Coronary artery (tissue), 2 donors: ENCODE measurements around the gene TWF2.

Experiments used
- DNase-seq: peaks from one replicate; pipeline ENCODE4 v3.0.0-alpha.2; 2017; ENCODE audit warnings: low spot score
- H3K27ac ChIP-seq, 2 donors: fragments of 200-600 bp; sonication (generic); one replicate each; pipeline ENCODE4 v1.5.1; 2016 to 2019
- H3K4me3 ChIP-seq: fragments of 200-600 bp; sonication (generic); 2 replicates; pipeline ENCODE4 v1.5.1; 2016; ENCODE audit warnings: mild to moderate bottlenecking, moderate library complexity
- TF ChIP-seq, protein P1 (sequence below): fragments of 200-600 bp; sonication (generic); IDR thresholded peaks from one replicate; pipeline ENCODE4 v1.5.1; 2019; ENCODE audit warnings: antibody characterized with exemption

TWF2 gene

DNA sequence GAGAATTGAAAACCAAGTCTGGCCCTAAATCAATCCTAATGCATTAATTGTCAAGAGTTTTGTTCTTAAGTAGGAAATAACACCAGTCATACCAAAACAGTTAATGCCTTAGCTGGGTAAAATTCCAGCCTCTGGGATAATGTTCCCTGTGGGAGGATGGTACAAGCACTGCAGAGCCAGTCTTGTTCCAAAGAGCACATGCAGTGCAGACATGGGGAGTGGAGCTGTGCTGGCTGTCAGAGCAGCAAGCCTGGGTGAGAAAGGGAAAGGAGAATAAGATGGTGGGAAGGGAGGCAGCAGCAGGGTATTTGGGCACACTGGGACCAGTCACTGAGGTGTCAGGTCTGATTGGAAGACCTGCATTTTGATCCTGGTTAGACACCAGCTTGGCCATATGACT lies 28.9 kb downstream of the TWF2 start:
- H3K27ac ChIP-seq, result no peak overlapping the region
- TF ChIP-seq, protein P1, sequence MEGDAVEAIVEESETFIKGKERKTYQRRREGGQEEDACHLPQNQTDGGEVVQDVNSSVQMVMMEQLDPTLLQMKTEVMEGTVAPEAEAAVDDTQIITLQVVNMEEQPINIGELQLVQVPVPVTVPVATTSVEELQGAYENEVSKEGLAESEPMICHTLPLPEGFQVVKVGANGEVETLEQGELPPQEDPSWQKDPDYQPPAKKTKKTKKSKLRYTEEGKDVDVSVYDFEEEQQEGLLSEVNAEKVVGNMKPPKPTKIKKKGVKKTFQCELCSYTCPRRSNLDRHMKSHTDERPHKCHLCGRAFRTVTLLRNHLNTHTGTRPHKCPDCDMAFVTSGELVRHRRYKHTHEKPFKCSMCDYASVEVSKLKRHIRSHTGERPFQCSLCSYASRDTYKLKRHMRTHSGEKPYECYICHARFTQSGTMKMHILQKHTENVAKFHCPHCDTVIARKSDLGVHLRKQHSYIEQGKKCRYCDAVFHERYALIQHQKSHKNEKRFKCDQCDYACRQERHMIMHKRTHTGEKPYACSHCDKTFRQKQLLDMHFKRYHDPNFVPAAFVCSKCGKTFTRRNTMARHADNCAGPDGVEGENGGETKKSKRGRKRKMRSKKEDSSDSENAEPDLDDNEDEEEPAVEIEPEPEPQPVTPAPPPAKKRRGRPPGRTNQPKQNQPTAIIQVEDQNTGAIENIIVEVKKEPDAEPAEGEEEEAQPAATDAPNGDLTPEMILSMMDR, result no peak
- DNase-seq, result no peak
- no peak overlapping the region for H3K4me3 ChIP-seq

DNA sequence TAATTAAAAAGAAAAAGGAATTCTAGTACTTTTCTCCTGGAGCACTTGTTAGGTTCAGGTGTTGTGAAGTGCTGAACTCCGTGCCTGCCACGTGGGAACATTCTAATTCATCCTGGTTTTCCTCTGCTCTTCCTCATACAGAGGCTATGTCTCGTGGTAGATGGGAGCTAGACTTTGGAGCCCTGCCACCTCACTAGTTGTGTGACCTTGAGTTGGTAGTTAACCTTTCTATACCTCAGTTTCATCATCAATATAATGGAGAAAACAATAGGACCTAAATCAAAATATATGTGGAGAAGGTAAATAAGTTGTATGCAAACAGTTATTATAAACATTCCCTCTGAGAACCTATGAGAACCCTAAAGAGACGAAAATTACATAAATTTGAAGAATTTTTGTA lies 30.4 kb downstream of the TWF2 start:
- Histone ChIP-seq H3K27ac (no peak overlapping the region), H3K4me3 (no peak overlapping the region)
- DNase-seq, result no peak
- TF ChIP-seq, protein P1, result no peak

DNA sequence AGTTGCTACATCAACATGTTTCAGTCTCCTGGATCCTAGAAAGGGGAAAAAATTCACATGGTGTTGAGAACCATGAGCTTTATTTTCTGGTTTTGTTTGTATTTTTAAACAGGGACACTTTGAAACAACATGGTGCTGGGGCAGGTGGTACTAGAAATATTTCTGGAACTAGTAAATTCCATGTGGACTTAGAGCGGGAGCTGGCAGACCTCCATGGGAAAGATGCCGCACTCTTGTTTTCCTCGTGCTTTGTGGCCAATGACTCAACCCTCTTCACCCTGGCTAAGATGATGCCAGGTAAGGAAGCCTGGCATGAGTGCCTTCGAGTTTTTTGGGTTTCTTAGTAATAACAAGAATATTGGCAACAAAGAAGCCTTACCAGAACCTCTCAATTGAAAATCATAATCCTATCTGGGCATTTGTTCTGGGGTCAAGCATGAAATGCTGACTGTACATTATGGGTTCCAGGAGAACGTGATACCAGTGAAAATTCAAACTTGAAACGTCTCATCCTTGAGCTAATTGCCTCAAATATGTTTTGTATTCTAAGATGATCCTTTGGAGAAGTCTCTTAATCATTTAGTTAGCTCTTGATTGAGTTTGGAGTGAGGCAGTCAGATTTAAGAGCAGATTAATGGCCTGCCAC lies 33.1 kb downstream of the TWF2 start:
- no peak for DNase-seq
- Histone ChIP-seq H3K27ac (no peak overlapping the region), H3K4me3 (no peak overlapping the region)
- TF ChIP-seq, protein P1, result no peak

DNA sequence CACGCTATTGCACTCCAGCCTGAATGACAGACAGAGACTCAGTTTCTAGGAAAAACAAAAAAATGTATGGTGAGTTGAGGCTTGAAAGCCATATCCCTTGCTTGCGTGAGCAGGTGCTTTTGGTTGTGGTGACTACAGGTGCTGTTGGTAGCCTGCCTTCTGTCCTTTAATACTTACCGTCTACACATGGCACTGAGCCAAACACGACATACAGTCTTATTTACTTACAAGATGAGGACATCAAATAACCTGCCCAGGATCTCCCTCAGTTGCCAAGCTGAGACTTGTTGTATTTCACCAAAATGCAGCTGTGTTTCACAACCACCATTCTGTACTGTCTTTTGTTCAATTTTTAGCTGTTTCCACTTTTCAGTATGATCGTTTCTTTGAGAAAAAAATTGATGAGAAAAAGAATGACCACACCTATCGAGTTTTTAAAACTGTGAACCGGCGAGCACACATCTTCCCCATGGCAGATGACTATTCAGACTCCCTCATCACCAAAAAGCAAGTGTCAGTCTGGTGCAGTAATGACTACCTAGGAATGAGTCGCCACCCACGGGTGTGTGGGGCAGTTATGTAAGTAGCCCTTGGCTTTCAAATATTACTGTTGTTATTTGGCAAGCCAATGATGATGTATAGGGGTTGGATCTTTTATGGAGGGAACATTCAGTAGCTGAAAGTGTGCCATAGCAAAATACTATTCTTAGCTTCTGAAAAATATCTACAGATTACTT lies 34.5 kb downstream of the TWF2 start:
- H3K27ac ChIP-seq, result no peak overlapping the region
- TF ChIP-seq, protein P1, result no peak
- H3K4me3 ChIP-seq, result no peak overlapping the region
- no peak for DNase-seq

DNA sequence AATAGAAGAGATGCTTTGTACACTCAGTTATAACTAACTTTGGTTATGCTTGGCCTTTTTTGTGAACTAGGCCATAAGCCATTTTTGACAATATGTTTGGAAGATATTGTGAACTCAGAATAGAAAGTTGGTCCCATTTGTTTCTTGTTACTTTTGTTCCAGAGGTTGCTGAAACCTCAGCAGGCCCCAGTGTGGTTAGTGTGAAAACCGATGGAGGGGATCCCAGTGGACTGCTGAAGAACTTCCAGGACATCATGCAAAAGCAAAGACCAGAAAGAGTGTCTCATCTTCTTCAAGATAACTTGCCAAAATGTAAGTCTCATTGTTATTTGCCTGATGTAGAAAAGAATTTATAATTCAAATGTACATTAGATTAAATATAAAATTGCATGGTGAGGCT lies 35.3 kb downstream of the TWF2 start:
- Histone ChIP-seq H3K27ac (no peak overlapping the region), H3K4me3 (no peak overlapping the region)
- TF ChIP-seq, protein P1, result no peak
- no peak for DNase-seq

DNA sequence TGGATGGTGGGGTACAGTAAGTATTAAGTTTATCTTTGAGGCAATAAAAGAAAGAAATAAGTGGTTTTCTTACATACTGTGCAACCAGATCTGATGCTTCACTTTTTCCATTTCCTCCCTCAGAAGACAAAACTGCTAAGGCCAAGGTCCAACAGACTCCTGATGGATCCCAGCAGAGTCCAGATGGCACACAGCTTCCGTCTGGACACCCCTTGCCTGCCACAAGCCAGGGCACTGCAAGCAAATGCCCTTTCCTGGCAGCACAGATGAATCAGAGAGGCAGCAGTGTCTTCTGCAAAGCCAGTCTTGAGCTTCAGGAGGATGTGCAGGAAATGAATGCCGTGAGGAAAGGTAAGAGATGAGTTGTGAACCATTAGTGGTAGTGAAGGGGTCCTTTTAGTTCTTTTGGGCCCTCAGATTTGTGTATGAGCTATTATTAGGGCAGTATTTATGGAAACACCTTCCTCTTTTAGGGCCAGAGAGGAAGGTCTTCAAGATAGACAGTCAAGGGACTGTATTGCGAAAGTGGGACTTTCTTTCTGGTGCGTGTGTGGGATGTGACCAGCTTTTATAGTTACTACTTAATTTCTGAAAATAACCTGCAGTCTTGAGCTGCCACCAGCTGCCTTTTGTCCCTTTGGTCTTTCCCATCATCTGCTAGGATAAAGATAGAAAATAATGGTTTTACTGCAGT lies 36.4 kb downstream of the TWF2 start:
- Histone ChIP-seq H3K4me3 (no peak overlapping the region), H3K27ac (peak overlapping the region in 1 of 2 donors; percentile 42)
- TF ChIP-seq, protein P1, result no peak
- no peak for DNase-seq
